HepG2 (cell line): ENCODE data around the gene PAXIP1. TPM values are rescaled to one million over a fixed set of nuclear protein-coding genes. Genes with fewer than 3 reads are reported as not detected.

Experiments
- DMTF1 ChIP-seq: sonication (generic); formaldehyde crosslinking; IDR thresholded peaks from 2 replicates; pipeline ENCODE4 v1.4.0; 2020; ENCODE audit warnings: mild to moderate bottlenecking, missing genetic modification reagents
- FIP1L1 ChIP-seq: fragments of 200-400 bp; formaldehyde crosslinking; IDR thresholded peaks from 2 replicates; pipeline ENCODE4 v1.6.1; 2018; ENCODE audit warnings: low read depth, mild to moderate bottlenecking, low read length, moderate library complexity, borderline replicate concordance; ENCODE audit not compliant: insufficient read depth
- FOXA1 ChIP-seq, 2 experiments: fragments of 450-650 bp in 1 of 2; sonication (generic) in 1 of 2; formaldehyde crosslinking in 1 of 2; IDR thresholded peaks; 2 replicates each; pipeline versions ENCODE4 v1.4.0 to v1.6.1; 2016 to 2020; ENCODE audit warnings: missing genetic modification reagents in 1 of 2
- HNRNPK ChIP-seq: fragments of 200-400 bp; formaldehyde crosslinking; IDR thresholded peaks from 2 replicates; pipeline ENCODE4 v1.6.1; 2018; ENCODE audit warnings: low read length, low read depth, moderate library complexity, mild to moderate bottlenecking; ENCODE audit not compliant: poor library complexity, severe bottlenecking
- HNRNPLL ChIP-seq: fragments of 200-400 bp; formaldehyde crosslinking; IDR thresholded peaks from 2 replicates; pipeline ENCODE4 v1.6.1; 2017; ENCODE audit warnings: mild to moderate bottlenecking, low read depth, low read length; ENCODE audit not compliant: poor library complexity, severe bottlenecking
- JDP2 ChIP-seq: sonication (generic); formaldehyde crosslinking; IDR thresholded peaks from 2 replicates; pipeline ENCODE4 v1.8.1; 2022; ENCODE audit warnings: missing genetic modification reagents, borderline replicate concordance
- MLLT10 ChIP-seq: sonication (generic); formaldehyde crosslinking; IDR thresholded peaks from 2 replicates; pipeline ENCODE4 v1.4.0; 2020; ENCODE audit warnings: missing genetic modification reagents
- PBX3 ChIP-seq: sonication (generic); formaldehyde crosslinking; IDR thresholded peaks from 2 replicates; pipeline ENCODE4 v1.8.1; 2023; ENCODE audit warnings: missing genetic modification reagents, inconsistent platforms, borderline replicate concordance
- STAT6 ChIP-seq: sonication (generic); formaldehyde crosslinking; IDR thresholded peaks from 2 replicates; pipeline ENCODE4 v1.4.0; 2020; ENCODE audit warnings: missing genetic modification reagents, mild to moderate bottlenecking, borderline replicate concordance
- TP53 ChIP-seq: sonication (generic); formaldehyde crosslinking; conservative IDR thresholded peaks from 2 replicates; pipeline ENCODE4 v1.4.0; 2020; ENCODE audit warnings: missing genetic modification reagents
- ZNF121 ChIP-seq: sonication (generic); formaldehyde crosslinking; IDR thresholded peaks from 2 replicates; pipeline ENCODE4 v1.5.0; 2020; ENCODE audit warnings: mild to moderate bottlenecking, missing genetic modification reagents
- ZNF33A ChIP-seq: sonication (generic); formaldehyde crosslinking; IDR thresholded peaks from 2 replicates; pipeline ENCODE4 v1.5.1; 2020; ENCODE audit warnings: missing genetic modification reagents, mild to moderate bottlenecking, moderate library complexity, borderline replicate concordance
- ZNF574 ChIP-seq: sonication (generic); formaldehyde crosslinking; IDR thresholded peaks from 2 replicates; pipeline ENCODE4 v1.4.0; 2020; ENCODE audit warnings: missing genetic modification reagents
- ZNF616 ChIP-seq: sonication (generic); formaldehyde crosslinking; IDR thresholded peaks from 2 replicates; pipeline ENCODE4 v1.5.0; 2020; ENCODE audit warnings: low read depth, mild to moderate bottlenecking, missing genetic modification reagents
- ZNF670 ChIP-seq: sonication (generic); formaldehyde crosslinking; IDR thresholded peaks from 2 replicates; pipeline ENCODE4 v1.8.0; 2022; ENCODE audit warnings: mild to moderate bottlenecking, missing genetic modification reagents, borderline replicate concordance
- ZNF746 ChIP-seq: sonication (generic); formaldehyde crosslinking; IDR thresholded peaks from 2 replicates; pipeline ENCODE4 v1.8.0; 2022; ENCODE audit warnings: mild to moderate bottlenecking, missing genetic modification reagents
- ZSCAN21 ChIP-seq: sonication (generic); formaldehyde crosslinking; IDR thresholded peaks from 2 replicates; pipeline ENCODE4 v1.8.0; 2022; ENCODE audit warnings: mild to moderate bottlenecking, missing genetic modification reagents, moderate library complexity, borderline replicate concordance
- polyA plus RNA-seq, 8 experiments: library from polyadenylated mRNA; depleted of rRNA in 3 of 8; stranded (reverse) in 7 of 8; unstranded in 1 of 8; fragments of >200 nt; fragmentation: Illumina TruSeq in 4 of 8; extraction: Trizol in 4 of 8; gene quantifications; 2 replicates each; pipeline versions ENCODE4 v1.2.1 to v1.2.3, GENCODE V29; 2011 to 2016; ENCODE audit warnings: low read depth in 4 of 8, missing spikeins in 1 of 8, mixed read lengths in 1 of 8; ENCODE audit not compliant: insufficient read depth in 1 of 8
- total RNA-seq, 5 experiments: library from RNA; depleted of rRNA; stranded (reverse); fragments of >200 nt; fragmentation: Illumina TruSeq; extraction: Trizol; gene quantifications; 2 replicates each; pipeline ENCODE4 v1.2.3, GENCODE V29; 2016; ENCODE audit warnings: low read depth in 1 of 5

PAXIP1 gene
- total and polyA plus RNA-seq, 2 of the 13 experiments (the other 11 are each of a cell fraction or from before 2014, with no cell fraction given), result 11.6 to 16.2 TPM

- TF ChIP-seq ZNF670 (CRISPR knock-in tag) (peak; percentile 17; the same call in 1 of the 2 replicates), HNRNPLL (no peak), ZNF616 (no peak), ZNF121 (no peak), ZSCAN21 (CRISPR knock-in tag) (no peak), MLLT10 (CRISPR knock-in tag) (no peak), ZNF574 (CRISPR knock-in tag) (no peak), HNRNPK (no peak), ZNF33A (CRISPR knock-in tag) (no peak), TP53 (CRISPR knock-in tag) (no peak), JDP2 (CRISPR knock-in tag) (no peak), DMTF1 (CRISPR knock-in tag) (no peak), FIP1L1 (no peak), STAT6 (CRISPR knock-in tag) (no peak), FOXA1 (IDR thresholded peaks at IDR 0.05) (no peak), FOXA1 (CRISPR knock-in tag; IDR thresholded peaks at IDR 0.05) (no peak), PBX3 (CRISPR knock-in tag) (no peak), ZNF746 (CRISPR knock-in tag) (no peak)
Observed at GRCh38 chr7:154928136-154929005, 74.6 kb downstream of the PAXIP1 start (continued).
